Stimulated activated CD4-positive, alpha-beta T cell treated with anti-CD3 and anti-CD28 coated beads, TNF-alpha, amount 100 ng/mL, for 24 hours (primary cell): ENCODE data around the gene DDRGK1.

Experiments
- DNase-seq, 3 experiments: peaks; one replicate each; pipeline ENCODE4 v3.0.0-alpha.2; 2020; ENCODE audit warnings: low read depth in 3 of 3

DDRGK1 gene

GRCh38 chr20:3235666-3236324, 31.3 kb upstream of the DDRGK1 start:
- DNase-seq, result no peak

DNA sequence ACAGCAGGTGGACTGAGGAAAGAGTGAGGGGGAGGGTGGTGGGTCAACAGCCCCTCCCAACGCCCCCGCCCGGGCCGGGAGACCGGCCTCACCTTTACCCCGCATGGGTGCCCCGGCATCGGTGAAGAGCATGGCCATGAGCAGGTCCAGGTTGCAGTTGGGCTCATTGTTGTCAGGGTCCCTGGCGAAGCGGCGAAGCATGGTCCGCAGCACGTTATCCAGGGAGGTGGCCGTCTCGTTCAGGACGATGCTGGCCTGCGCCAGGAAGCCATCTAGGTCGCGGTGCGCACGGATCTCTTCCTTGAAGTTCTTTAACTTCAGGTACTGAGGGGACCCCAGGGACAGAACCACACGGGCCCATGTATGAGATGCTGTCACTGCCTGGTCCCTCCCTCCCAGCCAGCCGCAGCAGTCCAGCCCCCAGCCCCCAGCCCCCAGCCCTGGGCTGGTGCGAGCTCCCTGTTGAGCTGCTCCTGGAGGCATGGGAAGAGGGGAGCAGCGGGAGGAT, 29.6 kb upstream of the DDRGK1 start:
- no peak for DNase-seq

DNA sequence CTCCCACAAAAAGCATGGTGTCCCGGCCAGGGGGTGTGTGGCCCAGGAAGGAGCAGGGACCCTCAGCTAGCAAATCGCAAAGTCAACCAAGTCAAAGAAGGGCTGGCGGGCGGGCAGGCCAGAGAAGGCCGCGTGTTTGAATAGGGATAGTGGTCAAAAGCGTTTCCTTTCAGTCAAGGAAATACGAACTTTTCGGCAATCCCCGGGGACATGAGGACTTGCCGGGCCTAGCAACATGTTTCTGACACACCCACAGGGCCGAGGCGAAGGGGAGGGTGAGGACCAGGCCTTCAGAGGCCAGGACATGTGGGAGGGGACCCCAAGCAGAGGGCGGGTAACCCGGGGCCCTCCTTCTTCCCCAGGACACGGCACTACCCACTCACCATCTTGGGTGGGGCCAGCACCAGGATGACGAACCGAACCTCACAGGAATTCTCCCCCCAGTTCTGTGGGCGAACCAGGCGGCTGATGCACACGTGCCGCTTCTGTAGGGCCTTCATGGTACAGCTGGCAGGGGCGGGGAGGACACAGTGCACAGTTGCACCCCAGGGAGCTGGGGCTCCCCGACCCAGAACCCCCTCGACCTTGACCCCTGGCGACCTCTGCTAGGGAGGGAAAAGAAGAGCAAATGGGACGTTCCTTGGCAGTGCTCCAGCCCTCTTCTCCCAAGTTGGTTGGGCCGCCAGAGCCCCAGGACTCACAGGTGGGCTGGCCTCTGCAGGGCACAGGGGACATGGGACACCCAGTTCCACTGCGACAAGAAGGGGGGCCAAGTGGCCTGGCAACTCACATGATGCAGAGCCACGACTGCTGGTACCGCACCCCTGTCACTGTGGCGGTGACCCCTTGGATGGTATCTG, 28.9 kb upstream of the DDRGK1 start:
- DNase-seq, result no peak

DNA sequence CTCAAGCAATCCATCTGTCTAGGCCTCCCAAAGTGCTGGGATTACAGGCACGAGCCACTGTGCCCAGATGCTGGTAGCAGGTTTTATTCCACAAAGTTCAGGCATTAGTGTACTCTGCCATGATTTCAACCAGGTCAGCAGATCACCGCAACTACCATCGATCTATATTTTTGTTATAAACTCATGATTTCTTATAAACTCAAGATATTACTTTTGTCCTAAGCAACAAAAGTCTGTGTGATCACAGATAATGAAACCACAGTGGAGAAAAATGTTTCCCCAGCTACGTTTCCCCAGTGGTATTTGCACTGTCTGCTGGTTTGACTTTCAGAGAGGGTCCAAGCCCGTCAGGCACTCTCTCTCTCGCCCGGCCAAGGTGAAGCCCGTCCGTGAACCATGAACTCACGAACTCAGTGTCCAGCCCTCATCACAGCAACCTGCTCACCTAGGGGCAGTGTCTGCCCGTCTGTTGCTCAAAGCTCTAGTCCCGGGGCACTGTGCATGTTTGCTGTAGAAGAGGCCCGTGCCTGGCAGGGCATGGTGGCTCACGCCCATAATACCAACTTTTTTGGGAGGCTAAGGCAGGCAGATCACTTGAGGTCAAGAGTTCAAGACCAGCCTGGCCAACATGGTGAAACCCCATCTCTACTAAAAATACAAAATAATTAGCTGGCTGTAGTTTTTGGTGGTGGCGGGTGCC, 27.6 kb upstream of the DDRGK1 start:
- no peak for DNase-seq

DNA sequence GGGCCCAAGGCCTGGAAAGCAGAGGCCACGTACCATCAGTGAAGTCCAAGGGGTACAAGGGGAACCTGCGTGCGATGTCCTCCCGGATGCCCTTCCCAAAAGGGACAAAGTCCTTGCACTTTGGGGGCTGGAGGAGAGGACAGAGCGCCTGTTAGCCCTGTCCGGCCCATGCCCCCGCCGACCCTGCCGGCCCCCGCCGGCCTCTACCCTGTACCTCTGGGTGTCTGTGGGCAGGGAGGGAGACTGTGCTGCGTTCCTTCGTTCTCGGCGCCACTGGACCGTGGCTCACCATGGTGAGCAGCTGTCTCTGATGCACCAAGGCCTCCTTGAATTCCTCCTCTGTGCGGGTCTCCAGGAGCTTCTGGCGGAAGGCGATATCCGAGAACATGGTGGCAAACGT, 26.6 kb upstream of the DDRGK1 start:
- no peak for DNase-seq

GRCh38 chr20:3229798-3230197, 25.3 kb upstream of the DDRGK1 start:
- DNase-seq, result no peak

DNA sequence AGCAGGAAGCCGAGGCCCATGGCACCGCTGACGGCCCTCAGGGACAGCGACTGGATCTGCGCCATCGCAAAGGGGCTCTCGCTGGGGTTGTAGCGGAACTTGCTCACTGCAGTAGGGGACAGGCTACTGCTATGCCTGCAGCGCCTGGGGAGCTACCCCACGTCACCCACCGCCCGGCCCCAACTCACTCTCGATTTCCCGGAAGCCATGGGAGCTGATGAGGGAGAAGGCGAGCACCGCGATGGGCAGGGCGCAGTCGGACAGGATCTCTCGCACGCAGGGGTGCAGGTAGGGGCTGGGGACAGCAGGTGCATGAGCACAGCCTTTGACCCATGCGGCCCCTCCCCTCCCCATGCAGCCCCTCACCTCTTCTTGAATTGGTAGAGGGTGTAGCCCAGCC, 24.7 kb upstream of the DDRGK1 start:
- no peak for DNase-seq

GRCh38 chr20:3228750-3229032, 24.2 kb upstream of the DDRGK1 start:
- DNase-seq, result no peak

DNA sequence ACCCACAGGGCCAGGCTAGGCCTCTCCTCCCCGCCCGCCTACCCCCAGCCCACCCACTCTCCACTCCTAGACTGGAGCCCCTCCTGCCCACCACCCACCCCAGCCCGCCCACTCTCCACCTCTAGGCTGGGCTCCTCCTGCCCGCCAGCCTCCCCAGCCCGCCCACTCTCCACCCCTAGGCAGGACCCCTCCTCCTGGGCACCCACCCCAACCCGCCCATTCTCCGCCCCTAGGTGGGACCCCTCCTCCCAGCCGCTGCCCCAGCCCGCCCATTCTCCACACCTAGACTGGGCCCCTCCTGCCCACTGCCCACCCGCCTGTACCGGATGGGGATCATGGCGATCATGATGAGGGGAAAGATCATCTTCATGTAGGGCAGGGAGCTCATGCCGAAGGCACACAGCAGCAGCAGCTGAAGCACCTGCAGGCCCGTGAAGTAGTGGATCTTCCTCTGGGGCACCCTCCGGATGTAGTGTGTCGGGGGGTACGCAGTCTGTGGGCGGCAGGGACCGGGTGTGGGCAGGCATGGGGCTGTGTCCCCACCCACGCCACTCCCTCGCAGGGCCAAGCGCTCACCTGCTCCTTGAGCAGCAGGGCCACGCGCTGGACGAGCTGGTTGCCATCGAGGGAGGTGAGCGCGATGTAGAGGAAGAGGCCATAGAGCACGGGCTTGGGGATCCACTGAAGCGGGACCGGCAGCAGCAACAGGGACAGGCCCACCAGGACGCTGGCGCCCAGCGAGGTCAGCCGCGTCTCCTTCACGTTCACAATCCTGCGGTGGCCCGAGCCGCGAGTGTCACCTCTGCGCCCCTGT, 23.7 kb upstream of the DDRGK1 start:
- no peak for DNase-seq

DNA sequence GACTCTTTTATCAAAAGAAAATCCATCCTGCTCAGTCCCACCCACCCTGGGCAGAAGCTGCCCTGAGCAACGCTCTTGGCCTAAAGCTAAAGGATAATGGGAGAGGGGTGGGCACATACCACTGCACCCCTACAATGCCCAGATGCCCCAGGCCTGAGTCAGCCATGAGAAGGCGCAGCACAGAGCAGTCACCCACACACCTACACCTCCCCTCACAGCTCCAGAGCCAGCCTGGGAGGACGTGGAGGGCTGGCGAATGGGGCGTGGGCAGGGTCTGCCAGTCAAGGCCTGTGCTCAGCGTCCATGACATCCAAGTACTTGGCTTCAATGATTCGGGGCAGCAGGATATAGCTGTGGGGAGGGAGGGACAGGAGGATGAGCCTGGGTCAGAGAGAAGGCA, 23.0 kb upstream of the DDRGK1 start:
- DNase-seq, result no peak

DNA sequence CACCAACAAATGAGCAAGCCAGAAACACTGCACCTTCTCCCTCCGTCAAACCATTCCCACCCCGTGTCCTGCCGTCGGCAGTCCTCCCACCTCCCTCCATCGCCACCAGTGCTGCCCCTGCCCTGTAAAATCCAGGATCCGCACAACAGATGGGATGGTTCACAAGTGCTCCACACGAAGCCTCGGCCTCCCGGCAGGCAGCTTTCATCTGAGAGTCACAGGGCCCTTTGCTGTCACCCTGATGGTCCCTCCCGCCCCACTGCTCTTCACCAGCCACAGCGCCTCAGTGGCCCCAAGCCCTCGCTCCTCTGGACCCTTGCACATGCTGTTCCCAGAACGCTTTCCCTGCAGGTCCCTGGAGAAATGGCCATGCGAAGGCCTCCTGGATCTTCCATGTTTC, 22.4 kb upstream of the DDRGK1 start:
- DNase-seq, result no peak

GRCh38 chr20:3226093-3226492, 21.6 kb upstream of the DDRGK1 start:
- DNase-seq, result no peak

- DNase-seq, result no peak
Measured at GRCh38 chr20:3224681-3225421, 20.4 kb upstream of the DDRGK1 start.

DNA sequence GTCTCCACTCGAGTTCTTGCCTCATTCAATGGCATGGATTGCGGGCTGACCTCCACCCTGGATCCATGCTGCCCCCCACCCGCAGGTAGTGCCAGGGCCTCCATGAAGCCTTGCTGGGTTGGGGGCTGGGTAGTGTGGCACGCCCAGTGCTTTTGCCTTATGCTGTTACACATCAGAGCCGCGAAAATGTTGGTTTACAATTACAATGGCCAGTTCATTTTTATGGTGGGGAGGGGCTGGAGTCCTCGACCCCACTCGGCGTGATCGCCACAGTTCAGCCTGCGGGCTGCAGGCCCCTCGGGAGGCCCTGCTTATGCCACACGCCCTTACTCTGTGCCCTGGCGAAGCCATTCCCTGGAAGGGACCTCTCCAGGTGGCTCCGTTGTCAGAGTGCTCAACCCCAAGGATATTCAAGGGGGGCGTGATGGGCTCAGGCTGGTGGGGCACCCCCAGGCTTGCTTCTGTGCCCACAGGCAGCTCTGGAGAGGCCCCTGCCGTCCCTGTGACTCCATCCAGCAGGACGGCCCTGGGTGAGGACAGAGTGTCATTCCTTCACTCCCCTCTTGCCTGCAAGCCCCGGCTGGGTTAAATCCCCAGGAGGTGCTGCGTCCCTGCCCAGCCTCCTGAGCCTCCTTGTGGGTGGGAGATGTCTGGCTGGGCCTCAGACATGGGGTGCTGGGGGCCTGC, 19.7 kb upstream of the DDRGK1 start:
- DNase-seq, result no peak

GRCh38 chr20:3223651-3223993, 19.1 kb upstream of the DDRGK1 start:
- no peak for DNase-seq

DNA sequence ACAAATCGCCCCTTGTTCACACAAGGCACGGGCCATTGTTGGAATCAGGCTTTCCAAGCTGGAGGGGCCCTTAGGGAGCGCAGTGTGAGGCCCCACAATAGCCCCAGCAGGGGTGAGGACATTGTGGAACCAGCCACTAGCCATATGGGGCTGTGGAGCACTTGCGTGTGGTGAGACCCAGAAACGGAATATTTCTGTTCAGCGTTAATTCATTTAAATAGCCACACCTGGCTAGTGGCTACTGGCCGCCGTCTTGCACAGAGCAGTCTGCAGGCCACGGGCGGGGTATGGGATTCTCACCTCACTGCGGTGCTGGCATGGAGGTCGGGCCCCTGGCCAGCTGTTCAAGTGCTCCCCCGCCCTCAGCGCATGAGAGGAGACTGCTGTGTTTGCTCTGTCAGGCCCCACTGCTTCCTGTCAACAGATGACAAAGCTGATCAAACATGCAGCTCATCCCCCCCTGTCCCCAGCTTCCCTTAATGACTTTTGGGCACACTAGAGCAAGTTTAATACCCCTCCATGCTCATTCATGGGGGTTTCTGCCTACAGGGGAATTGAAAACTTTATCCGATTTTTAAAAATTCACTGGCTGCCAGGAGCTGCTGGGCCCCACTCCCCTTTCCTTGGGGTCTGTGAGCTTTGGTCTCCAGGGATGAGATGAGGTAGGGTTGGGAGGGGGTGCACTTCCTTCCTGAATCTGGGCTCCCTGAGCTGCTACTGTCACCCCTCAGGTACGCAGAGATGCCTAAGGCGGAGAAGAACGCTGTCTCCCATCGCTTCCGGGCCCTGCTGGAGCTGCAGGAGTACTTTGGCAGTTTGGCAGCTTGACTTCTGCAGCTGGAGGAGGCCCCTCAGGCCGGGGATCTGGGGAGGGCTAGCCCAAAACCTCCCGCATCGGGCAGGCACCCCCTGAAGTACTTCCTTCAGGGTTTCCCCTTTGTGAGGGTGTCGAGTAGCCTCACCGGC, 18.4 kb upstream of the DDRGK1 start:
- no peak for DNase-seq

DNA sequence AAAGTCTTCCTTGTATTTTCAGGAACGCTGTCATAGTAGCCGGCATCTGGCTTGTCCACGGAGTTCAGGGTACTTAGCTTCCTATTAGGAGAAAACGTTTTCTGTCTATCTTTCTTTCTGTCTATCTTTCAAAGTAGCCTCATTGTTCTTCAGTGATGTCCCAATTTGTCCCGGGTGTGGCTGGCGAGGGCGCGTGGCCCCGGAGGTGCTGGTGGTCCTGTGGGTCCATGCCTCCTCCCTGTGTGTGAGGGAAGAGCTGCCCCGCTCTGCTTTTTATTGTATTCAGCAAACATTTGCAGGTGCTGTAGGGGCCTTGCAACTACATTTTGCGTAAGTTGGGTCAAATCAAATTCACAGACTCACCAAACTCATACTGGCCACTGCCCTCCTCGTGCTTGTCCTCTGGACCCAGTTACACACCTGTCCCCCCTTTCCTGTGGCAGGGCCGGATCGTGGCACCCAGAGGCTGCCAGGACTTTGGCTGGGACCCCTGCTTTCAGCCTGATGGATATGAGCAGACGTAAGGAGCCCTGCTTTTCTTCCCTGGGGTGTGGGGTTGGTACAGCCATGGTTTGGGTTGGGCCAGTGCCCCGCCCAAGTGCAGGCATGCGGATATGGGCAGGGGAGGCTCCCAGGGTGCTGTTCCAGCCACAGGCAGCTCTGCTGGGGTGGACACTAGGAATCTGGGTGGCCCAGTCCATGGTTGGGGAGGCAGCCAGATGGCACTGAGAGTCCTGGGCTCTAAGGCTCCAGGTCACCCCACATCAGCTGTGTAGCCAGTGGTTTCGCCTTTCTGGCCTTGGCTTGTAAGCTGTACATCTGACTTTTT, 17.1 kb upstream of the DDRGK1 start:
- no peak for DNase-seq

DNA sequence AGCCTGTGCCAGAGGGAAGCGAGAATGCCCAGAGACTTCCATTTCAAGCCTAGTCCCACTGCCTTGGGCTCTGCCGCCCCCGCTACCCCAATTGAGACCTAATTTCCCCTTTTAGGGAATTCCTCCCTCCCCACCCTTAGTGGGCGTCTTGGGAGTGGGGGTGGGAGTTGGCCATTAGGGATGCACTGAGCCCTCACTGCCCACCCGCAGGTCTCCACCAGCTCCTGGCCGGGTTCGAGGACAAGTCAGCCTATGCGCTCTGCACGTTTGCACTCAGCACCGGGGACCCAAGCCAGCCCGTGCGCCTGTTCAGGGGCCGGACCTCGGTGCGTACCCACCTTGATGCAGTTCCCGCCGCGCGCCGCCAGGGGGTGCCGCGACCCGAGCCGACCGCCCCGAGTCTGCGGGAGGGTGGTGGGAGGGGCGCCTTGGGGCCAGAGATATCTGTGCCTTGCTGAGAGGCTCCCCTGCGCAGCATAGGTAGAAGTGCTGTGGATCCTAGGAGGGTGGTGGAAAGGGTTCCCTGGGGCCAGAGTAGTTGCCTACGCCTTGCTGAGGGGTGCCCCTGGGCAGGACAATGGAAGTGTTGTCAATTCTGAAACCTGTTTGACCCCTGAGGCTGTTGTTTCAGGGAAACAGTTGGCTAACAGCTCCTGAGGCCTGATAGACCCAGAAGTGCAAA, 14.0 kb upstream of the DDRGK1 start:
- DNase-seq, result peak; percentile 55 to 75 (median 60)
